Measurements from ENCODE around the gene C16orf87.

GRCh38 chr16:46828292-46828691 lies 2.7 kb downstream of the C16orf87 start:
- TF ChIP-seq CTCF (tag by site-specific recombination; IDR thresholded peaks at IDR 0.05) (no peak), OSR2 (tag by site-specific recombination; IDR thresholded peaks at IDR 0.05) (no peak), ZNF513 (tag by site-specific recombination; IDR thresholded peaks at IDR 0.05) (no peak), ZNF26 (tag by site-specific recombination; IDR thresholded peaks at IDR 0.05) (no peak)

Measured in HEK293 (cell line).